ENCODE data around the gene MYO10.

GRCh38 chr5:16750445-16750844 is 185.6 kb downstream of the MYO10 start:
- no peak for TF ChIP-seq SIX5 (IDR thresholded peaks at IDR 0.05; ENCODE audit: low read depth, low read length)
- TF ChIP-seq, protein P1, sequence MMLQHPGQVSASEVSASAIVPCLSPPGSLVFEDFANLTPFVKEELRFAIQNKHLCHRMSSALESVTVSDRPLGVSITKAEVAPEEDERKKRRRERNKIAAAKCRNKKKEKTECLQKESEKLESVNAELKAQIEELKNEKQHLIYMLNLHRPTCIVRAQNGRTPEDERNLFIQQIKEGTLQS (IDR thresholded peaks at IDR 0.05; ENCODE audit: insufficient read depth, low read depth, low read length): no peak
